ENCODE results near the gene PTX4. TPM values are rescaled to one million over a fixed set of nuclear protein-coding genes. Genes with fewer than 3 reads are reported as not detected.

The PTX4 gene
- total RNA-seq, 1 donor from 2014 or later = not detected

GRCh38 chr16:1534021-1535020 lies 45.6 kb upstream of the PTX4 start:
- Histone ChIP-seq H3K27me3 (ENCODE audit: low read depth) (no peaks in the 10 kb centered on the region), H3K27ac (replicated peaks) (peak overlapping the region; percentile 98), H3K4me3 (peak overlapping the region; percentile 83), H3K4me1 (peaks cover 96% of the 10 kb centered on the region), H3K36me3 (peaks cover 39% of the 10 kb centered on the region), H3K9me3 (replicated peaks) (no peaks in the 10 kb centered on the region)
- intact Hi-C loops (cut with micrococcal nuclease) = no loop called here
- no peak for DNase-seq
- TF ChIP-seq CTCF (IDR thresholded peaks at IDR 0.05; ENCODE audit: borderline replicate concordance) = no peak

GRCh38 chr16:1533443-1533951 lies 44.8 kb upstream of the PTX4 start, which contains the start of gene TMEM204:
TMEM204 (plus strand) TSS chr16:1533666; CDS start chr16:1534276, 610 bp downstream.
- H3K27me3 ChIP-seq (ENCODE audit: low read depth) = no peaks in the 10 kb centered on the region
- H3K27ac ChIP-seq (replicated peaks) = peak within 1 kb of the TSS; percentile 98
- H3K4me1 ChIP-seq = peaks cover 96% of the 10 kb centered on the region
- peak; percentile 86 for DNase-seq
- H3K4me3 ChIP-seq = peak within 1 kb of the TSS; percentile 83
- H3K36me3 ChIP-seq = peaks cover 31% of the 10 kb centered on the region
- TF ChIP-seq CTCF (IDR thresholded peaks at IDR 0.05; ENCODE audit: borderline replicate concordance) = no peak
- intact Hi-C loops (cut with micrococcal nuclease) = no loop called here
- H3K9me3 ChIP-seq (replicated peaks) = no peaks in the 10 kb centered on the region

GRCh38 chr16:1532771-1533170 lies 44.0 kb upstream of the PTX4 start:
- Histone ChIP-seq H3K27ac (replicated peaks) (peak overlapping the region; percentile 98), H3K27me3 (ENCODE audit: low read depth) (no peaks in the 10 kb centered on the region), H3K4me3 (peak overlapping the region; percentile 83), H3K9me3 (replicated peaks) (no peaks in the 10 kb centered on the region), H3K36me3 (peaks cover 23% of the 10 kb centered on the region), H3K4me1 (peaks cover 96% of the 10 kb centered on the region)
- DNase-seq = no peak
- intact Hi-C loops (cut with micrococcal nuclease) = no loop called here
- TF ChIP-seq CTCF (IDR thresholded peaks at IDR 0.05; ENCODE audit: borderline replicate concordance) = no peak

GRCh38 chr16:1532081-1532760 lies 43.5 kb upstream of the PTX4 start:
- Histone ChIP-seq H3K27me3 (ENCODE audit: low read depth) (no peaks in the 10 kb centered on the region), H3K4me1 (peaks cover 96% of the 10 kb centered on the region), H3K27ac (replicated peaks) (peak overlapping the region; percentile 98), H3K4me3 (peak overlapping the region; percentile 83), H3K9me3 (replicated peaks) (no peaks in the 10 kb centered on the region), H3K36me3 (peaks cover 18% of the 10 kb centered on the region)
- intact Hi-C loops (cut with micrococcal nuclease) = no loop called here
- TF ChIP-seq CTCF (IDR thresholded peaks at IDR 0.05; ENCODE audit: borderline replicate concordance) = no peak
- peak; percentile 91 for DNase-seq

- H3K36me3 ChIP-seq = peaks cover 11% of the 10 kb centered on the region
- DNase-seq = no peak
- no peak for TF ChIP-seq CTCF (IDR thresholded peaks at IDR 0.05; ENCODE audit: borderline replicate concordance)
- peak overlapping the region; percentile 83 for H3K4me3 ChIP-seq
- H3K9me3 ChIP-seq (replicated peaks) = no peaks in the 10 kb centered on the region
- intact Hi-C loops (cut with micrococcal nuclease) = no loop called here
- H3K4me1 ChIP-seq = peaks cover 95% of the 10 kb centered on the region
- peak overlapping the region; percentile 98 for H3K27ac ChIP-seq (replicated peaks)
- no peaks in the 10 kb centered on the region for H3K27me3 ChIP-seq (ENCODE audit: low read depth)
Observed at GRCh38 chr16:1531638-1531910, 42.8 kb upstream of the PTX4 start.

All from left ventricle myocardium inferior (tissue), 1 donor.